H1 (cell line): ENCODE data around the gene PABPN1. TPM values are rescaled to one million over a fixed set of nuclear protein-coding genes. Genes with fewer than 3 reads are reported as not detected.

Source experiments
- E2F6 ChIP-seq: IDR thresholded peaks from 2 replicates; pipeline ENCODE4 v1.6.1; 2012; ENCODE audit warnings: inconsistent platforms
- polyA plus RNA-seq, 7 experiments: library from polyadenylated mRNA; depleted of rRNA in 3 of 7; stranded (reverse) in 5 of 7; unstranded in 2 of 7; fragments of >200 nt in 5 of 7; fragments of 200-250 nt in 2 of 7; gene quantifications; 1 replicate in 5 of 7; 2 replicates in 1 of 7; 4 replicates in 1 of 7; pipeline versions ENCODE4 v1.2.1 to v1.2.3, GENCODE V29; 2011 to 2013; ENCODE audit warnings: missing spikeins in 2 of 7, mixed read lengths in 2 of 7
- total RNA-seq: library from RNA; stranded (reverse); fragmentation: NEBNext Ultra II Directional; extraction: Animal tissue kit (Norgen Biotek cat#: 25700); gene quantifications from 2 replicates; pipeline ENCODE4 v1.2.1, GENCODE V29; 2021

PABPN1 gene
- total and polyA plus RNA-seq, 2 of the 8 experiments (the other 6 are each of a cell fraction or from before 2014, with no cell fraction given) = 300 to 331 TPM

- 0 out of 2 replicates have a peak, but pooled peaks have one; percentile 7 for TF ChIP-seq E2F6
Observed at GRCh38 chr14:23302290-23303225, 18.7 kb upstream of the PABPN1 start, which contains the start of gene PPP1R3E (continued).
